ENCODE measurements around the gene DGKB.
A peak's percentile ranks its signal among the peaks of the same experiment; 100 is the strongest.

The DGKB gene

GRCh38 chr7:14457568-14458453, 444.7 kb downstream of the DGKB start:
- DNase-seq (ENCODE audit: low spot score), result peak; percentile 55

- no peak for DNase-seq (ENCODE audit: low spot score)
Observed at GRCh38 chr7:14449291-14449690, 453.3 kb downstream of the DGKB start.

DNA sequence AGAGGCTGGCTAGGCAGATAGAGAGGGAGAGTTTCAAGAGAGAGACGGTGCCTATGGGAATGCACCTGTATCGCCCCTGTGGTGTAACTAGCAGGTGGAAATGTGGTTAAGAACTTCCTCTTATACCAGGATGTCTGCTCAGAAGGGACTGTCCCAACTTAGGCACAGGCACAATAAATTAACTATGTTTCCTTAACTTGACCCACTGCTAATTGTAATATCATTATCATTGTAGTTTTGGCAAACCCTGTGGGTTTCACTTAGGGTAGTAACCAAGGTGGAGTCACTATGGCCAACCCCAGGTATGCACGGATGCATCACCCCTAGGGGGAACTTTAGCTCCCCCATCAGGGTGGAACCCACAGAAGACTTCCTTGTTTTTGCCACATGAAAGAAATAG, 455.7 kb downstream of the DGKB start:
- DNase-seq (ENCODE audit: low spot score), result no peak

DNA sequence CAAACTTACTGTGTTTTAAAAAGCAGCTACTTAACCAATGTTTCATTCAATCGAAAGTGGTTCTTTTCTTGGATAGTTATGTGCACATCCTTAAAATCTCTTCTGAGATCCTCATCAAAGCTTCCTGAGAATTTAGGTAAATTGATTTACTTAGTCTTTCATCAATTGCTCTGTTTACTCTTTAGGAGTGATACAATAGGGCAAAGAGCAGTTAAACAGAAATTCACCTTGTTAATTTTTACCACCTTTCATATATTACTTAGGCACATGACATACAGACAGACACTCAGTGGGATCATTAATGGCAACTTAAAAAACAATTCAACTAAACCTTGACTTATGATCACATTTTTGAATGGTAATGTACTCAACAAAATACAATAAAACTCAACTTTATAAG, 456.3 kb downstream of the DGKB start:
- DNase-seq (ENCODE audit: low spot score), result no peak

GRCh38 chr7:14438366-14438765, 464.2 kb downstream of the DGKB start:
- no peak for DNase-seq (ENCODE audit: low spot score)

DNA sequence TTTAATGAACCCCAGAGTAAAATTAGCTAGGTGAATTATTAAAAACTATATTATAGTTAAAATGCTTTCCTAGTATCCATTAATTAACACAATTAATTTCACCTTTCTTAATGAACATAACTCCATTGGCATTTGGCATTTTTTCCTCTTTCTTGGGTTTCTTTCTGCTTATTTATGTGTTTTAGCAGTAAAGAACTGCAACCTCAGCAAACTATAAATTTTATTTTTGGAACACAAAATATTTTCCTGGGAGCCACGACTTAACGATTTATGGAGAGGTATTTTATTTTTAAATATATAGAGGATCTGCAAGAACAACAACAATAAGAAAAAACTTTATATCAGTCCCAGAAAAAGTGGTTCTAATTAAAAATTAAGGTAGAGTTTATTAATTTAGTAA, 465.7 kb downstream of the DGKB start:
- DNase-seq (ENCODE audit: low spot score), result no peak

- no peak for DNase-seq (ENCODE audit: low spot score)
Observed at GRCh38 chr7:14432924-14433323, 469.6 kb downstream of the DGKB start.

- DNase-seq (ENCODE audit: low spot score), result no peak
Observed at GRCh38 chr7:14430926-14431325, 471.6 kb downstream of the DGKB start.

- DNase-seq (ENCODE audit: low spot score), result no peak
Observed at GRCh38 chr7:14425559-14425958, 477.0 kb downstream of the DGKB start.

DNA sequence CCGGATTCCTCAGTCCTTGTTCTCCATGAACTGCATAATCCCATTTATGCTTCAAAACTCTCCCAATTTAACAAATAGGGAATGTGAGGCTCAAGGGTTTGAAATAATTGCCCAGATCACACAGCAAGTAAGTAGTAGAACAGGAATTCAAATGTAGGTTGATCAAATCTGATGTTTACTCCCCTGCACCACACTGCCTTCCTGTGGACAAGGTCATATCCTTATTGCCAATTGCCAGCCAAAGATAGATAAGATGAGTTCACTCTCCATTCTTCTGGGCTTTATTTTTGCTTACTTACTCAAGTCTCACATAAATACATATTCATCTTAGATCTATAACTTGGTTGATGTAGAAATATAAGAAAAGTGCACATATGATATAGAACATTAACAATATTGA, 477.9 kb downstream of the DGKB start:
- DNase-seq (ENCODE audit: low spot score), result no peak

DNA sequence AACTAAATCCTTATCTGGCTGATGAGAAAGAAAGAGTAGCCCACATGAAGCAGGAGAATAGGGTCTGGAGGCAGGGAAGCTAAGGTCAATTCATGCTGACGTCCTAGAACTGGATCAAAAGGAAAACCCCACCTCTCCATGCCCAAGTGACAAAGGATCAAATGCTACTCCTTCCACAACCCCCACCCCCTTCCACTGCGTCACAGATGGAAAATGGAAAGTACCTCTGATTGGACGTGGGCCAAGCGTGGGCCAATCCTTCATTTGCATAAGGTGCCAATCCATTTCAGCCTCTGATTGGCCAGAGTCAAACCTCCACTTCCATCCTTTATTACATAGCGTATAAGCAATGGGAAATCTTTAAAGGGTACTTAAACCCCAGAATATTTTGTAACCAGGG, 481.8 kb downstream of the DGKB start:
- DNase-seq (ENCODE audit: low spot score), result no peak

DNA sequence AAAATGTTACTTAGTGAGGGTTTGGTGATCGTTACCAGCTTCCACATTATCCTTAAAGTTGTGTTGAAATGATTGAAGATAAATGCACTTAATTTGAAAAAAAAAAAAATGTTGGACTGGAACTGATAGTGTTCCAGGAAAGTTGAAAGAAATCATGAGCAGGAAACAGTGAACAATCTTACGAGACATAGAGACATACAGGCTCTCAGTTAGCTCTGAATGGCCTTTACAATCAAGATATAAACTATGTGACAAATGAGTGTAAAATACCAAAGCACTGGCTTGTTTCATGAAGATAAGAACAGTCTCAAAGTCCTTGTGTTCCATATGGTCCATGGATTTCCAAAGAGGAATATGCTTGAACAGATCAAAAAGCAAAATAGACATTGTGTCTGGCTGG, 483.0 kb downstream of the DGKB start:
- DNase-seq (ENCODE audit: low spot score), result no peak

DNA sequence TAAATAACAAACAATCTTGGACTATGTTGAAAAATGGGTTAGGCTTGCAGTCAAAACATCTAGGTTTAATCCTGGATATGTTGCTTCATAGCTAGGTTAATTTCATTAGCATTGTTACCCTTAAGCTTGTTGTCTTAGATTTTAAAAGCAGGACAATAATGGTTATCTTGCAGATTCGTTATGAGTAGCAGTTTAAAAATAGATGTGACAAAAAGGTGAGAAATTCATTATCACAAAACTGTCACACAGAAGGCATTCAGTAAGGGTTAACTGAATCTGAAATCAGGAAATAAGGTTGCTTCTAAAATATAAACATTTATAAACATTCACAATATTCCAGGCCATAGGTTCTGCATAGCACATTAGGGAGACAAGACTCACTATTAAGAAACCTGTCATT, 483.9 kb downstream of the DGKB start:
- no peak for DNase-seq (ENCODE audit: low spot score)

- DNase-seq (ENCODE audit: low spot score), result no peak
Observed at GRCh38 chr7:14414274-14414986, 488.1 kb downstream of the DGKB start.

GRCh38 chr7:14407246-14408015, 495.1 kb downstream of the DGKB start:
- DNase-seq (ENCODE audit: low spot score), result no peak

- no peak for DNase-seq (ENCODE audit: low spot score)
Observed at GRCh38 chr7:14403587-14403986, 499.0 kb downstream of the DGKB start.

DNA sequence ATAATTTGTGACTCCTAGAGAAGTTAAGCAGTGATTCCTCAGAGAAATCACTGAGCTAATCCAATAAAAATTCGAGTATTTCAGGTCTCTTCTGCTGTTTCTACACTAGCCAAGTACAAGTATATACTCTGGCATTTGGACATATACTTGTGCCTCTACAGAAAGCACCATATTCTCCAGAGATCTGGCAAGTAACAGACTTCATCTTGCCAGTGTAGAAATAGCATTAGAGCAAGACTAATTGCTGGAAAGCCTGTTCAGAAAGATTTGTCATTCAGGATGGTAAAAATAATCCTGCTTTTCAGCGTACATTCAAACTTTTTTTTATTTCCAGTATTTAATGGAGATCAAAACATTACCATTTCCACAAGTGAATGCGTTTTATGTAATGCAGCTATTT, 502.3 kb downstream of the DGKB start:
- no peak for DNase-seq (ENCODE audit: low spot score)

GRCh38 chr7:14398526-14398925, 504.0 kb downstream of the DGKB start:
- DNase-seq (ENCODE audit: low spot score), result no peak

DNA sequence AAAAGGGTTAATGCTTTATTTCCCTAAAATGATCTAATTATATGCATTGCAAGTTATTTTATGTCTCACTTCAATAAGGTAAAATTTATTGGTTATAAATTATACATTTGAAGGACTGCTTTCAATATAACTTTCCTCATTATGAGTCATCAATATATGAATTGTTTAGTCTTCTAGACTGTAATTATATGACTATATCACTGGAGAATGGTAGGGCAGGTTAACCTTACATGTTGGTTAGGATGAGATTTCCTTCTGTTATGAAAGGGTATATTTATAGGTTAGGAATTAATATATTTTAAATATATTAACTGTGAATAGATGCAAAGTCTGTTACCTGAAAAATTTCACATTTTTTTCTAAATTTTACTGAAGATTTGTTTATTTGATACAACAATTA, 506.7 kb downstream of the DGKB start:
- DNase-seq (ENCODE audit: low spot score), result no peak

DNA sequence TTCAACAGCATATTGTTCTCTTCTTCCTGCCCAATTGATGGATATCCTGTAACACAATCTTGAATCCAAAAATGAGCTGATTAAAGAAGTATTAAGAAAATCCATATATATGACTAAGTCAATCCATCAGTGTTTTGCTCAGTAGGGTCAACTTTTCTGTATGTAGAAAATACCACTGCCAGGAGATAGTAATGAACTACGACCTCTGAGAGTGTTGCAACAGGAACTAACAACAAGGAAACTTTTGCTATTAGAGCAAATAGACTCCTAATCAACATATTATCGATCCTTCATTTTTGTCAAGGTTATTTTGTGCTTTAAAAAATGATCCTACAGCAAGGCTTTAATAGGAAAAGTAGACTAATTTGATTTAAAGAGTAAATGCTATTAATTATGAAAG, 507.8 kb downstream of the DGKB start:
- no peak for DNase-seq (ENCODE audit: low spot score)

GRCh38 chr7:14389595-14389994, 513.0 kb downstream of the DGKB start:
- no peak for DNase-seq (ENCODE audit: low spot score)

- DNase-seq (ENCODE audit: low spot score), result no peak
Observed at GRCh38 chr7:14389181-14389591, 513.4 kb downstream of the DGKB start.

- no peak for DNase-seq (ENCODE audit: low spot score)
Observed at GRCh38 chr7:14385074-14385473, 517.5 kb downstream of the DGKB start.

All from activated CD4-positive, alpha-beta T cell treated with anti-CD3 and anti-CD28 coated beads, Interleukin-2, Interleukin-4, amounts not matched to agents 100 ng/mL and 50 ng/mL, durations not matched to agents 16 hours and 8 hours (primary cell).